ENCODE measurements around the gene HEPACAM. TPM values are rescaled to one million over a fixed set of nuclear protein-coding genes. Genes with fewer than 3 reads are reported as not detected.

The HEPACAM gene
- total RNA-seq, 1 donor: 0.86 TPM

DNA sequence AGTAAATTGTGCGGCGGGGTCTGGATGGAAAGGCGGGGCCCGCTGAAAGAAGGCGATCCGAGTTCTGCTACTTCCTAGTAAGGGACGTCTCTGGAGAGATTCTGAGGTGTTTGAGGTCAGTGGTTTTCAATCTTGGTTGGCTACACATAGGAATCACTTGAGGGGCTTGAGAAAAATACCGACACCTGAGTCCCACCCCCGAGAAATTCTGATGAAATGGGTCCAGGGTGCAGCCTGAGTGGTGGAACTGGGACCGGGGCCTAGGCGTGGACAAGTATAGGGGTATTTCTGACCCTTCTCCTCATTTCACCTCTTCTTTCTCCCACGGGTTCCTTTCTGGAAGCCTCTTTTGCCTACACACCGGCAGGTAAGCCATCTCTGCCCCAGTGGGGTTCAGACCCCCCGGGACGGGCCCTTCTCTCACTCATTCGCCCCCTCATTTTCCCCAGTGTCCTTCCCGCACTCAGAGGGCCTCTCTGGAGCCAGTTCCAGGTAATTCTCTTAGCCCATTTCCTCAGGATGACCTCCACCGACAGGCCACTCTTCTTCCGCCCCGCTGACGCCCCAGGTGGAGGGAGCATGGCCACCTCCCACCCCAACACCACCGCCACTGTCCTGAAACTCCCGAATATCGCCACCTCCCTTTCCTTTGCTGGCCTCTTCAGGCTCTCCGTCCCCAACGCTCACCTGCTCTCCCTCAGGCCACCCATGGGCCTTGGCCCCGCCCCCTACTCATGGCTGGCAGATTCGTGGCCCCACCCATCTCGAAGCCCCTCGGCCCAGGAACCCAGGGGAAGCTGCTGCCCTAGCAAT is 58.8 kb downstream of the HEPACAM start:
- TF ChIP-seq, protein P1, sequence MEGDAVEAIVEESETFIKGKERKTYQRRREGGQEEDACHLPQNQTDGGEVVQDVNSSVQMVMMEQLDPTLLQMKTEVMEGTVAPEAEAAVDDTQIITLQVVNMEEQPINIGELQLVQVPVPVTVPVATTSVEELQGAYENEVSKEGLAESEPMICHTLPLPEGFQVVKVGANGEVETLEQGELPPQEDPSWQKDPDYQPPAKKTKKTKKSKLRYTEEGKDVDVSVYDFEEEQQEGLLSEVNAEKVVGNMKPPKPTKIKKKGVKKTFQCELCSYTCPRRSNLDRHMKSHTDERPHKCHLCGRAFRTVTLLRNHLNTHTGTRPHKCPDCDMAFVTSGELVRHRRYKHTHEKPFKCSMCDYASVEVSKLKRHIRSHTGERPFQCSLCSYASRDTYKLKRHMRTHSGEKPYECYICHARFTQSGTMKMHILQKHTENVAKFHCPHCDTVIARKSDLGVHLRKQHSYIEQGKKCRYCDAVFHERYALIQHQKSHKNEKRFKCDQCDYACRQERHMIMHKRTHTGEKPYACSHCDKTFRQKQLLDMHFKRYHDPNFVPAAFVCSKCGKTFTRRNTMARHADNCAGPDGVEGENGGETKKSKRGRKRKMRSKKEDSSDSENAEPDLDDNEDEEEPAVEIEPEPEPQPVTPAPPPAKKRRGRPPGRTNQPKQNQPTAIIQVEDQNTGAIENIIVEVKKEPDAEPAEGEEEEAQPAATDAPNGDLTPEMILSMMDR (IDR thresholded peaks at IDR 0.05; ENCODE audit: insufficient read depth, low read depth, low read length): no peak
- DNase-seq (ENCODE audit: low read depth): no peak

DNA sequence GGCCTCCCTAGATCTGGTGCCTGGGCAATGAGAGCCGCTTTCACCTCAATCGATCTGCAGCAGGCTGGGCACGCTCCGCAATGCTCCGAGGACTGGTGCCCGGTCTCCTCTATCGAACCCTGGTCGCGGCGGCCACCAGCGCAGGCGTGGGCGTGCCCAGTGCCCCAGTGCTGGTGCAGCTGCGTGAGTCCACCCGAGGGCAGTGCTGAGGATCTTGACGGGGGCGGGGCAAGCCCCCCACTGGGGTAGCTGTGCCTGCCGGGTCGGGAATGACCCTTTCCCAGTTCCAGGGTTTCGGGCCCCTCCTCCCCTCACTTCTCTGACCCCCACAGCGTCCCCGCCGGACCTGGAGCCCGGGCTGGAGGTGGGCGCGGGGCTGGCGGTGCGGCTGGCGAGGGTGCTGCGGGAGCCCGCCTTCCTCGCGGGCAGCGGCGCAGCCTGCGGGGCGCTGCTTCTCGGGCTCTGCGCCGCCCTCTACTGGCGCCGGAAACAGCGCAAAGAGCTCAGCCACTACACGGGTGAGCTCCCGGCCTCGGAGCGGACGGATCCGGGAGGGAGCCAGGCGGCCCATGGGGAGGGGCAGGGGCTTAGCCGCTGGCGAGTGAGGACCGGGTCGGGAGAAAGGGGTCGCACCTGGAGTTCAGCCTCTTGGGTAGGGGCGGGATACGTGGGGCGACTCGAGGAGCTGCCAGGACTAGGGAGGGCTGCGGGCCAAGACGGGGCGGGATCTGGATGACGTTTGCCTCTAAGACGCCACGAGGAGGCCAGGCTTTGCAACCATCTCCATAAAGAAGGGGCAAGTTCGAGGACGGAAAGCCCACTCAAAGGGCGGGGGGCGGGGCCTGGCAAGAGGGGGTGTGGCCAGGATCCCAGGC is 59.7 kb downstream of the HEPACAM start:
- TF ChIP-seq, protein P1 (IDR thresholded peaks at IDR 0.05; ENCODE audit: insufficient read depth, low read depth, low read length): peak; percentile 61
- DNase-seq (ENCODE audit: low read depth): peak; percentile 96
- H3K4me3 ChIP-seq (ENCODE audit: low read depth, low read length): peak overlapping the region; percentile 71

More for the DNA sequence above, 58.8 kb downstream of the HEPACAM start:
- H3K4me3 ChIP-seq (ENCODE audit: low read depth, low read length): peak overlapping the region; percentile 71

DNA sequence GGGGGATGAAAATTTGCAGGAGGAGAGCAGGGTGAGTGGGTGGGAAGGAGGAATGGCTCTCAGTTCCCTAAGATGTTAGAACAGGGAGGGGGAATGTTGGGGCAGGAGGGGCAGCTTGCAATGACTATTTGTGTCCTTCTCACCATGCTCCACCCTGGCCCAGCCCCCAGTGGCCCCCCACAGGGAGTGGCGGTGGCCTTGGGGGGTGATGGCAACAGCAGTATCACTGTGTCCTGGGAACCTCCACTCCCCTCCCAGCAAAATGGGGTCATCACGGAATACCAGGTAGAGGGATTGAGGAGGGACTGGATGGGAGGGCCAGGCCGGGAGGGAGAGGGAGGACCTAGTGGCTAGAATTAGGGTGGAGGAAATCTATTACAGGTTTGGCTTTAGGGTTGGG is 60.4 kb downstream of the HEPACAM start:
- TF ChIP-seq, protein P1 (IDR thresholded peaks at IDR 0.05; ENCODE audit: insufficient read depth, low read depth, low read length): no peak
- H3K4me3 ChIP-seq (ENCODE audit: low read depth, low read length): peak overlapping the region; percentile 71
- no peak for DNase-seq (ENCODE audit: low read depth)

DNA sequence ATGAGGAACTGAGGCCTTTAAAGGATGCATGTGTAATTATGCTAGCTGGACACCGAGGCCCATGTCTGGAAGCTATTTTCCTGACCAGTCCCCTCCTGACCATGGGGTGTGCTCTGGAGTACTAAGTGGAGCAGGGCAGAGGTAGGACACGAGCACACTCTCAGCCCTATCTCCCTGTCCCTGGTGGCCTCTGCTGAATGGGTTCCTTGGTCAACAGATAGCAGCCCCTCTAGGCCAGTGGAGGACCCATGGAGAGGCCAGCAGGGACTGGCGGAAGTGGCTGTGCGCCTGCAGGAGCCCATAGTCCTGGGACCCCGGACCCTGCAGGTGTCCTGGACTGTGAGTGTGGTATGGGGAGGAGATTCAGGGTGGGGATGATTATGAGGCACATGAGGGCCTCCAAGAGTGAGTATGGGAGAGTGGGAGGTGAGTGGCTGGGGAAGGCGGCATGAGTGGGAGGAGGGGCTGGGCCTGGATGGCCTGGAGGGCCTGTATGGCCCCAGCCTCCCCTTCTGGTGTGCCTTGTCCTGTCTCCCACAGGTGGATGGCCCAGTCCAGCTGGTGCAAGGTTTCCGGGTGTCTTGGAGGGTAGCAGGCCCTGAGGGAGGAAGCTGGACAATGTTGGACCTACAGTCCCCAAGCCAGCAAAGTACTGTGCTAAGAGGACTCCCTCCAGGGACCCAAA is 61.1 kb downstream of the HEPACAM start:
- TF ChIP-seq, protein P1 (IDR thresholded peaks at IDR 0.05; ENCODE audit: insufficient read depth, low read depth, low read length): no peak
- no peak overlapping the region for H3K4me3 ChIP-seq (ENCODE audit: low read depth, low read length)
- no peak for DNase-seq (ENCODE audit: low read depth)

DNA sequence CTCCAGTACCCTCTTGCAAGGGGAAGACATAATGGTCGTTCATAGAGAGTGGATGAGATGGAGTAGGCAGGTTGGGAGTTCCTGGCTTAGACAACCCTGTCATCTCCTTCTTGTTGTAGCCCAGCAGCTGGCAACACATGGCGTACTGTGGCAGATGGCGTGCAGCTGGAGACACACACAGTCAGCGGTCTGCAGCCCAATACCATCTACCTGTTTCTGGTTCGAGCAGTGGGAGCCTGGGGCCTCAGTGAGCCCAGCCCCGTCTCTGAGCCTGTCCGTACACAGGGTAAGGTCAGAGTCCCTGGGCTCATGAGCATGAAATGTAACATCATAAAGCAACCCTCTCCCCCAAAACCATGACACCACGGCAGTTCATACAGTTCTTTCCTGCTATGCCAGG is 61.9 kb downstream of the HEPACAM start:
- DNase-seq (ENCODE audit: low read depth): no peak
- no peak overlapping the region for H3K4me3 ChIP-seq (ENCODE audit: low read depth, low read length)
- TF ChIP-seq, protein P1 (IDR thresholded peaks at IDR 0.05; ENCODE audit: insufficient read depth, low read depth, low read length): no peak

DNA sequence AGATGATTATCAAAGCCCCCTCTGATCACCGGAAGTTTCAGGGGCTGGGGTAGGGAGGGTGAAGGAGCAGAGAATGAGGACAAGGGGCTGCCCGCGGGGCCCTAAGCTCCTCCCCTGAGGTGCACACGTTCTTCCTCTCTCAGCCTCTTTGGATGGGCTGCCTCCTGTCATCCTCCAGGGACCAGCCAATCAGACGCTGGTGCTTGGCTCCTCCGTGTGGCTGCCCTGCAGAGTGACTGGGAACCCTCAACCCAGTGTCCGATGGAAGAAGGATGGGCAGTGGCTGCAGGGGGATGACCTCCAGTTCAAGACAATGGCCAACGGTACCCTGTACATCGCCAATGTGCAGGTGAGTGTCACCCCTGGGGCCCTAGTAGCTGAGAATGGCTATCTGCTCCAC is 63.1 kb downstream of the HEPACAM start:
- TF ChIP-seq, protein P1 (IDR thresholded peaks at IDR 0.05; ENCODE audit: insufficient read depth, low read depth, low read length): no peak
- DNase-seq (ENCODE audit: low read depth): no peak
- no peak overlapping the region for H3K4me3 ChIP-seq (ENCODE audit: low read depth, low read length)

All from fibroblast of villous mesenchyme (primary cell).